ENCODE data around the gene DACT3. TPM values are rescaled to one million over a fixed set of nuclear protein-coding genes. Genes with fewer than 3 reads are reported as not detected.

The DACT3 gene
- total RNA-seq, 1 experiment from 2014 or later, result 1.0 TPM

GRCh38 chr19:46691104-46691503, 30.1 kb upstream of the DACT3 start:
- BruUV-seq (replicated peaks), result no TSS peak
- ChIA-PET CTCF (no interaction called here), POLR2A (no interaction called here)
- intact Hi-C loops (cut with micrococcal nuclease; ENCODE audit: unreplicated experiment), result no loop called here
- no peak for TF ChIP-seq TCF7L2 (IDR thresholded peaks at IDR 0.05; ENCODE audit: low read depth, low read length)
- TF ChIP-seq CTCF (IDR thresholded peaks at IDR 0.05), result no peak
- TF ChIP-seq POLR2AphosphoS5 (IDR thresholded peaks at IDR 0.05; ENCODE audit: low read depth, low read length), result no peak
- Histone ChIP-seq H3K4me3 (ENCODE audit: low read depth in 2 of 2, low read length in 2 of 2) (no peak overlapping the region), H3K36me3 (ENCODE audit: control insufficient read depth, insufficient read depth, low read length) (peaks cover 4% of the 10 kb centered on the region), H3K27me3 (ENCODE audit: control insufficient read depth, insufficient read depth, low read length) (no peaks in the 10 kb centered on the region), H3K27ac (ENCODE audit: low read length) (no peak overlapping the region), H3K9me3 (ENCODE audit: control insufficient read depth, insufficient read depth, low read depth, low read length) (no peaks in the 10 kb centered on the region), H3K4me1 (ENCODE audit: control insufficient read depth, insufficient read depth, low read length) (no peaks in the 10 kb centered on the region)
- DNase-seq (ENCODE audit: low read depth, low spot score), result no peak
- in situ Hi-C loops (cut with HindIII; ENCODE audit: low pct_unique_long_range_greater_than_20kb, low sequenced_read_pairs), result no loop called here
- ATAC-seq, result no peak

GRCh38 chr19:46689358-46689757, 28.4 kb upstream of the DACT3 start:
- ChIA-PET POLR2A (no interaction called here), CTCF (no interaction called here)
- no peaks in the 10 kb centered on the region for H3K27me3 ChIP-seq (ENCODE audit: control insufficient read depth, insufficient read depth, low read length)
- no peak for ATAC-seq
- intact Hi-C loops (cut with micrococcal nuclease; ENCODE audit: unreplicated experiment) (no loop called here), in situ Hi-C loops (cut with HindIII; ENCODE audit: low pct_unique_long_range_greater_than_20kb, low sequenced_read_pairs) (no loop called here)
- no TSS peak for BruUV-seq (replicated peaks)
- no peak overlapping the region for H3K4me3 ChIP-seq (ENCODE audit: low read depth in 2 of 2, low read length in 2 of 2)
- no peak overlapping the region for H3K27ac ChIP-seq (ENCODE audit: low read length)
- no peak for DNase-seq (ENCODE audit: low read depth, low spot score)
- H3K36me3 ChIP-seq (ENCODE audit: control insufficient read depth, insufficient read depth, low read length), result peaks cover 4% of the 10 kb centered on the region
- TF ChIP-seq POLR2AphosphoS5 (IDR thresholded peaks at IDR 0.05; ENCODE audit: low read depth, low read length) (no peak), SIN3A (IDR thresholded peaks at IDR 0.05; ENCODE audit: borderline replicate concordance, insufficient read depth, low read depth, low read length) (no peak), CTCF (IDR thresholded peaks at IDR 0.05) (no peak), REST (IDR thresholded peaks at IDR 0.05; ENCODE audit: insufficient read depth in 1 of 2, low read depth in 2 of 2, low read length in 1 of 2) (no peak), TCF7L2 (IDR thresholded peaks at IDR 0.05; ENCODE audit: low read depth, low read length) (no peak)
- no peaks in the 10 kb centered on the region for H3K4me1 ChIP-seq (ENCODE audit: control insufficient read depth, insufficient read depth, low read length)
- H3K9me3 ChIP-seq (ENCODE audit: control insufficient read depth, insufficient read depth, low read depth, low read length), result no peaks in the 10 kb centered on the region
